HG03558 (cell line): ENCODE data around the gene RNF214.
"Not testable (repeated sequence)": the region's sequence is repeated elsewhere in the genome, so short reads cannot be mapped to it uniquely, and the experiment has no call there.

ENCODE experiments used
- ATAC-seq: cut with Tn5 transposase; IDR thresholded peaks from one replicate; pipeline ENCODE4 v1.9.1; 2021; ENCODE audit warnings: moderate number of reproducible peaks; ENCODE audit not compliant: unreplicated experiment; ENCODE audit errors: extremely low read depth

The RNF214 gene

GRCh38 chr11:117232092-117232878 lies at the start of gene RNF214:
Gene RNF214 (plus strand): TSS chr11:117232671. CDS start chr11:117234273, 1,602 bp downstream.
- no peak for ATAC-seq

- ATAC-seq, result not testable (repeated sequence)
These were observed 49.3 kb upstream of the RNF214 start for GRCh38 chr11:117183178-117183577.

- no peak for ATAC-seq
These were observed 48.6 kb upstream of the RNF214 start for GRCh38 chr11:117183724-117184349.

GRCh38 chr11:117185736-117186430 lies 46.6 kb upstream of the RNF214 start:
- ATAC-seq, result no peak

- ATAC-seq, result no peak
These were observed 46.1 kb upstream of the RNF214 start for GRCh38 chr11:117186431-117186761.

- no peak for ATAC-seq
These were observed 45.5 kb upstream of the RNF214 start for GRCh38 chr11:117187007-117187406.

GRCh38 chr11:117187428-117187798 lies 45.1 kb upstream of the RNF214 start:
- ATAC-seq, result no peak

- ATAC-seq, result no peak
These were observed 44.5 kb upstream of the RNF214 start for GRCh38 chr11:117187799-117188481.

- no peak for ATAC-seq
These were observed 43.8 kb upstream of the RNF214 start for GRCh38 chr11:117188620-117189081.

GRCh38 chr11:117189191-117189940 lies 43.1 kb upstream of the RNF214 start:
- ATAC-seq, result no peak

GRCh38 chr11:117189941-117190544 lies 42.4 kb upstream of the RNF214 start:
- ATAC-seq, result no peak

- ATAC-seq, result no peak
These were observed 40.6 kb upstream of the RNF214 start for GRCh38 chr11:117191680-117192400.

GRCh38 chr11:117192401-117192875 lies 40.0 kb upstream of the RNF214 start:
- ATAC-seq, result no peak

- no peak for ATAC-seq
These were observed 39.1 kb upstream of the RNF214 start for GRCh38 chr11:117193130-117194020.

- no peak for ATAC-seq
These were observed 38.2 kb upstream of the RNF214 start for GRCh38 chr11:117194267-117194666.

GRCh38 chr11:117195258-117195657 lies 37.2 kb upstream of the RNF214 start:
- ATAC-seq, result no peak

GRCh38 chr11:117195761-117196160 lies 36.7 kb upstream of the RNF214 start:
- no peak for ATAC-seq

GRCh38 chr11:117197006-117197405 lies 35.5 kb upstream of the RNF214 start:
- ATAC-seq, result no peak
